K562 (cell line): ENCODE results near the gene RBMS1. TPM values are rescaled to one million over a fixed set of nuclear protein-coding genes. Genes with fewer than 3 reads are reported as not detected.

ENCODE experiments used
- ATAC-seq: fragments of 200-7000 bp; cut with Tn5 transposase; 3 replicates; pipeline ENCODE4 v1.9.1; 2020; ENCODE audit warnings: moderate library complexity
- BruUV-seq: library from RNA; stranded (reverse); fragments of 400-500 nt; replicated peaks from 2 replicates; lab custom pipeline; 2021; lab: Mats Ljungman, UMichigan
- CTCF ChIA-PET: fragments of 300-600 bp; formaldehyde crosslinking; extraction: SDS; loops from one replicate; lab custom pipeline; 2021; ENCODE audit warnings: low intra/inter-chr PET ratio; lab: Yijun Ruan, JAX
- POLR2A ChIA-PET: fragments of 300-600, 350-650 bp; sonication (Branson Sonifier 250); formaldehyde crosslinking; extraction: SDS; loops from one replicate; lab custom pipeline; 2021; ENCODE audit warnings: antibody characterized with exemption, inconsistent platforms; lab: Yijun Ruan, JAX
- DNase-seq, 4 experiments: peaks; one replicate each; pipeline versions ENCODE4 v3.0.0 to v3.0.0-alpha.2; 2011 to 2018; ENCODE audit warnings: low spot score in 3 of 4, mixed read lengths in 3 of 4; ENCODE audit errors: extremely low read depth in 1 of 4
- FAIRE-seq: peaks from 2 replicates; lab custom pipeline; 2011; peaks lifted over from hg19 to GRCh38; lab: Jason Lieb, UNC
- H2AFZ ChIP-seq: 2 replicates; pipeline ENCODE4 v1.6.0; 2011; ENCODE audit warnings: low read depth, low read length, control low read depth, inconsistent platforms
- H3K27ac ChIP-seq: fragments of 200-600 bp; 3 replicates; pipeline ENCODE4 v1.8.0; 2011; ENCODE audit warnings: low read depth, mild to moderate bottlenecking, control low read depth, inconsistent platforms, low read length, moderate library complexity, mixed read lengths; ENCODE audit errors: extremely low read depth
- H3K27me3 ChIP-seq, 2 experiments: fragments of 300-600 bp in 1 of 2; 2 replicates in 1 of 2; 3 replicates in 1 of 2; pipeline versions ENCODE4 v1.6.0 to v1.8.0; 2011; ENCODE audit warnings: inconsistent platforms in 2 of 2, low read length in 2 of 2, mild to moderate bottlenecking in 1 of 2, mixed read lengths in 1 of 2, moderate library complexity in 1 of 2; ENCODE audit not compliant: control insufficient read depth in 2 of 2, insufficient read depth in 2 of 2
- H3K36me3 ChIP-seq: fragments of 300-600 bp; 3 replicates; pipeline ENCODE4 v1.8.0; 2011; ENCODE audit warnings: mild to moderate bottlenecking, low read length, inconsistent platforms; ENCODE audit not compliant: control insufficient read depth, insufficient read depth
- H3K4me1 ChIP-seq, 2 experiments: fragments of 200-600 bp in 1 of 2; replicated peaks in 1 of 2; 2 replicates in 1 of 2; 3 replicates in 1 of 2; pipeline versions ENCODE4 v1.5.1 to v1.8.0; 2011; ENCODE audit warnings: inconsistent platforms in 2 of 2, low read length in 2 of 2, mild to moderate bottlenecking in 1 of 2, mixed read lengths in 1 of 2, moderate library complexity in 1 of 2; ENCODE audit not compliant: control insufficient read depth in 2 of 2, insufficient read depth in 2 of 2
- H3K4me2 ChIP-seq: 2 replicates; pipeline ENCODE4 v1.6.1; 2011; ENCODE audit warnings: low read length, control low read depth, inconsistent platforms, mixed read lengths; ENCODE audit not compliant: insufficient read depth
- H3K4me3 ChIP-seq: fragments of 200-600 bp; sonication (generic), shearing (Covaris generic); 2 replicates; pipeline ENCODE4 v1.5.1; 2016; ENCODE audit warnings: control low read depth, inconsistent platforms
- H3K79me2 ChIP-seq: fragments of 200-600 bp; 3 replicates; pipeline ENCODE4 v1.8.0; 2011; ENCODE audit warnings: low read length, inconsistent platforms; ENCODE audit not compliant: control insufficient read depth, insufficient read depth
- H3K9ac ChIP-seq, 2 experiments: 2 replicates each; pipeline versions ENCODE4 v1.6.0 to v1.6.1; 2011; ENCODE audit warnings: low read depth in 2 of 2, low read length in 2 of 2, control low read depth in 1 of 2, inconsistent platforms in 1 of 2, mild to moderate bottlenecking in 1 of 2, mixed read lengths in 1 of 2; ENCODE audit not compliant: insufficient read depth in 1 of 2
- H3K9me1 ChIP-seq: one replicate; pipeline ENCODE4 v1.6.0; 2011; ENCODE audit warnings: inconsistent platforms, mild to moderate bottlenecking, low read length, moderate library complexity; ENCODE audit not compliant: control insufficient read depth, insufficient read depth
- H3K9me3 ChIP-seq: replicated peaks from 2 replicates; pipeline ENCODE4 v1.5.1; 2011; ENCODE audit warnings: low read depth, low read length, inconsistent platforms; ENCODE audit not compliant: control insufficient read depth, insufficient read depth
- H4K20me1 ChIP-seq: replicated peaks from 2 replicates; pipeline ENCODE4 v1.6.1; 2011; ENCODE audit warnings: low read length, inconsistent platforms, mixed read lengths; ENCODE audit not compliant: control insufficient read depth, insufficient read depth
- ATF3 ChIP-seq, 2 experiments: fragments of 450-650 bp in 1 of 2; sonication (generic) in 1 of 2; formaldehyde crosslinking in 1 of 2; IDR thresholded peaks in 1 of 2; conservative IDR thresholded peaks in 1 of 2; 2 replicates each; pipeline versions ENCODE4 v1.6.1 to v1.8.1; 2016 to 2023; ENCODE audit warnings: mild to moderate bottlenecking in 2 of 2, moderate library complexity in 2 of 2, inconsistent platforms in 1 of 2, missing genetic modification reagents in 1 of 2
- ATF4 ChIP-seq: fragments of 450-650 bp; formaldehyde crosslinking; IDR thresholded peaks from 2 replicates; pipeline ENCODE4 v1.4.0; 2022; ENCODE audit warnings: mild to moderate bottlenecking, moderate library complexity
- BRD9 ChIP-seq: fragments of 450-650 bp; IDR thresholded peaks from 2 replicates; pipeline ENCODE4 v1.6.1; 2018; ENCODE audit warnings: low read depth; ENCODE audit not compliant: partially characterized antibody
- HDGF ChIP-seq: fragments of 450-650 bp; IDR thresholded peaks from 2 replicates; pipeline ENCODE4 v1.6.1; 2016
- HMG20B ChIP-seq: fragments of 250-450 bp; sonication (Bioruptor Pico); IDR thresholded peaks from 2 replicates; pipeline ENCODE4 v1.5.0; 2021; ENCODE audit warnings: mild to moderate bottlenecking
- RFX5 ChIP-seq: IDR thresholded peaks from 2 replicates; pipeline ENCODE4 v1.6.1; 2011; ENCODE audit warnings: low read depth, mild to moderate bottlenecking, improper control_type of control experiment, low read length
- TSHZ1 ChIP-seq: fragments of 250-450 bp; sonication (Bioruptor Pico); IDR thresholded peaks from 2 replicates; pipeline ENCODE4 v1.4.0; 2020; ENCODE audit warnings: mild to moderate bottlenecking, moderate library complexity
- U2AF1 ChIP-seq: fragments of 200-400 bp; formaldehyde crosslinking; optimal IDR thresholded peaks from 2 replicates; pipeline ENCODE3; 2017; ENCODE audit warnings: mild to moderate bottlenecking, low read depth, low read length, moderate library complexity
- XRCC4 ChIP-seq: IDR thresholded peaks from one replicate; pipeline ENCODE4 v1.6.1; 2011; ENCODE audit not compliant: insufficient read depth, insufficient read length; ENCODE audit errors: extremely low read depth
- ZBTB17 ChIP-seq: fragments of 450-650 bp; formaldehyde crosslinking; IDR thresholded peaks from 2 replicates; pipeline ENCODE4 v1.4.0; 2020; ENCODE audit warnings: mild to moderate bottlenecking
- ZHX1 ChIP-seq: fragments of 150-350 bp; conservative IDR thresholded peaks from 2 replicates; pipeline ENCODE4 v1.6.1; 2014; ENCODE audit warnings: low read length
- ZNF217 ChIP-seq: sonication (generic); formaldehyde crosslinking; IDR thresholded peaks from 2 replicates; pipeline ENCODE4 v1.8.0; 2022; ENCODE audit warnings: mild to moderate bottlenecking, missing genetic modification reagents
- ZNF431 ChIP-seq: sonication (generic); formaldehyde crosslinking; IDR thresholded peaks from 2 replicates; pipeline ENCODE4 v1.8.0; 2022; ENCODE audit warnings: mild to moderate bottlenecking, missing genetic modification reagents
- ZNF695 ChIP-seq: fragments of 450-650 bp; formaldehyde crosslinking; IDR thresholded peaks from 2 replicates; pipeline ENCODE4 v1.4.0; 2020; ENCODE audit warnings: mild to moderate bottlenecking, moderate library complexity
- WGBS: fragments of 100-300 bp; shearing (Covaris generic); methylation state at CpG from one replicate; pipeline ENCODE4 v1.1.6; 2016; ENCODE audit warnings: low coverage, mixed read lengths; ENCODE audit not compliant: insufficient coverage; ENCODE audit errors: missing lambda C conversion rate; 5-methylcytosine and 5-hydroxymethylcytosine counted together
- in situ Hi-C: fragments of 300-500 bp; cut with MboI; formaldehyde crosslinking; loops from 4 replicates; pipeline ENCODE4 v1.15.0; 2018; ENCODE audit warnings: inconsistent platforms, mixed read lengths
- intact Hi-C: fragments of 100-400 bp; cut with micrococcal nuclease; formaldehyde crosslinking; loops from 2 replicates; pipeline ENCODE4 v1.14.2; 2022
- polyA plus RNA-seq, 8 experiments: library from polyadenylated mRNA; depleted of rRNA in 4 of 8; stranded (reverse) in 5 of 8; unstranded in 3 of 8; fragments of >200 nt; fragmentation: Nextera tagmentation in 2 of 8; fragmentation: Illumina TruSeq in 1 of 8; extraction: Ambion mirVana in 2 of 8; extraction: Trizol in 1 of 8; gene quantifications; 2 replicates each; pipeline versions ENCODE4 v1.2.1 to v1.2.3, GENCODE V29; 2011 to 2014; ENCODE audit warnings: inconsistent platforms in 1 of 8, missing spikeins in 1 of 8
- total RNA-seq, 7 experiments: library from RNA; depleted of rRNA in 6 of 7; stranded (reverse); fragments of >200 nt in 6 of 7; fragmentation: Illumina TruSeq in 2 of 7; extraction: Trizol in 2 of 7; gene quantifications; 2 replicates each; pipeline versions ENCODE4 v1.2.1 to v1.2.3, GENCODE V29; 2011 to 2021; ENCODE audit warnings: low replicate concordance in 1 of 7

The RBMS1 gene
- total and polyA plus RNA-seq, 9 of the 15 experiments (the other 6 are each of a cell fraction or from before 2014, with no cell fraction given), result 0.04 to 0.31 (median 0.09) TPM; not detected in 6

GRCh38 chr2:160306985-160307384, 186.6 kb downstream of the RBMS1 start:
- in situ Hi-C loops, result no loop called here
- CTCF ChIA-PET, result no interaction called here
- POLR2A ChIA-PET, result no interaction called here
- TF ChIP-seq U2AF1 (no peak), ZHX1 (no peak), TSHZ1 (CRISPR knock-in tag) (no peak), ATF3 (IDR thresholded peaks at IDR 0.05) (no peak), ATF3 (CRISPR knock-in tag; conservative IDR thresholded peaks at IDR 0.05) (no peak), XRCC4 (no peak), HMG20B (CRISPR knock-in tag) (no peak), RFX5 (no peak), ZNF431 (CRISPR knock-in tag) (no peak), ZNF695 (CRISPR knock-in tag) (no peak), HDGF (no peak), ZBTB17 (CRISPR knock-in tag) (no peak), BRD9 (no peak), ZNF217 (no peak), ATF4 (CRISPR knock-in tag) (no peak)

More at GRCh38 chr2:160306985-160307384, 186.6 kb downstream of the RBMS1 start:
- H3K27me3 ChIP-seq, result no peaks in the 10 kb centered on the region
- H3K36me3 ChIP-seq, result no peaks in the 10 kb centered on the region
- ATAC-seq, result no peak
- H3K4me3 ChIP-seq, result no peak overlapping the region
- H4K20me1 ChIP-seq, result no peaks in the 10 kb centered on the region
- no peak for DNase-seq
- WGBS, result under 1% methylated on average over 10 of the region's 10 CpGs
- intact Hi-C loops, result no loop called here
- no peaks in the 10 kb centered on the region; the same call in 1 of the 2 replicates for H3K9me3 ChIP-seq
- no peaks in the 10 kb centered on the region for H3K79me2 ChIP-seq
- no peak overlapping the region for H2AFZ ChIP-seq
- FAIRE-seq, result no peak
- H3K9ac ChIP-seq, result no peak overlapping the region
- no TSS peak for BruUV-seq
- no peaks in the 10 kb centered on the region for H3K4me1 ChIP-seq
- no peak overlapping the region for H3K4me2 ChIP-seq
- H3K9me1 ChIP-seq, result no peaks in the 10 kb centered on the region
- no peak overlapping the region for H3K27ac ChIP-seq
